Right lung (tissue), 5 donors: ENCODE data around the gene HIVEP3. TPM values are rescaled to one million over a fixed set of nuclear protein-coding genes. Genes with fewer than 3 reads are reported as not detected.
"Not testable (repeated sequence)": the region's sequence is repeated elsewhere in the genome, so short reads cannot be mapped to it uniquely, and the experiment has no call there.

ENCODE experiments used
- DNase-seq, 2 donors: peaks; one replicate each; pipeline ENCODE4 v3.0.0-alpha.2; 2013
- polyA plus RNA-seq, 5 donors: library from polyadenylated mRNA; unstranded; fragments of 120-200 nt; gene quantifications; one replicate each; pipeline versions ENCODE4 v1.2.1 to v1.2.3, GENCODE V29; 2013; ENCODE audit warnings: inconsistent platforms in 1 of 5, low replicate concordance in 1 of 5; ENCODE audit not compliant: insufficient read length in 5 of 5, insufficient read depth in 1 of 5

Gene HIVEP3
- polyA plus RNA-seq, 5 donors, result 6.3 to 7.6 (median 6.7) TPM

DNA sequence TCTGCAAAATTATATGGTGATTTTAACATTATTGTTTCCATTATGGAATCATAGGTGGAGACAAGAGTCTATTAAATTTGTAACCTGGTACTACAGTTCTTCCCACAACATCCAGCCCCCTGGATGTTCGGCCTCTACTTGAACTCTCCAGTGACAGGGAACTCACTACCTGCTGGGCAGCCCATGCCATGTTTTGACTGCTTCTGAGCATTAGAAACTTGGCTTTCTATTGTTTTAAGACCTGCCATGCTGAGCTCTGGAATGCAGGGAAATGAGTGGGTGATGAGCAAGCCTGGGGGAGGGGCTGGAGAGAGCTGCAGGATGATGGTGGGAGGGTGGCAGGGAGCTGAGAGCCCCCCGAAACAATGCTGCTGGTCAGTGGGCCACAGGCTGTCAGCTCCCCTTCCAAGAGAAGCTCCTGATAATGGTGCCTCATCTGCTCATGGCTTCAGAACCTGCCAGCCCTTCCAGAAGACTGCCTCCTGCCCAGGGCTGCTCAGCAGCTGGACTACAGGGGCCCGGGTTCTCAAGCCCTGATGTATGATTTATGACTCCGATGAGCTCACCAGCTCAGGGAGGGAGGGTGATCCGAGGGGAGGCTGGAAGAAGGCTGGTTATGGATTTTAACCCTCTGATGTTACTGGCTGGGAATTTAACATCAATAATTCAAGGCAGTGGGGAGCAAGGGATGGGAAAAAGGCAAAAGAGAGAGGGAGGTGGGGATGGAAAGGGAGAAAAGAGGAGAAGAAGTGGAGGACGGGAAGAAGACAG, 205.0 kb downstream of the HIVEP3 start:
- no peak for DNase-seq

GRCh38 chr1:41713141-41713540, 205.6 kb downstream of the HIVEP3 start:
- DNase-seq, result no peak

DNA sequence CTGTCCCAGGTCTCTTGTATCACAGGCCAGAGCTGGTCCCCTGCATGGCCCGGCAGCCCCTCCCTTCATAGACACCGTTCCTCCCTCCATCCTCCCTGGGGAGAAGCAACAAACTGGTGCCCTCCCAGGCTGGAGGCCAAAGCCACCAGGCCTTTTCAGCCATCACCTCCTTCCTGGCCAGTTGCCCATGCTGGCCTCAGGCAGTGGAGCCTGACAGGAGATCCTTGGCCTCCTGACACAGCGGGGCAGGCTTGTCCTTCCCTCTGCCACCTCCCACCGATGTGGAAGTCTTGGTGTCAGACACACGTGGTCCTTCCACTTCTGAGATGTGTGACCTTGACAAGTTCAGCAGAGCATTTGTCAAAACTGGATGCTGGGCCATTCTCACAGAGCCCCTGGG, 206.0 kb downstream of the HIVEP3 start:
- DNase-seq, result no peak

- DNase-seq, result no peak
Measured at GRCh38 chr1:41712081-41712480, 206.6 kb downstream of the HIVEP3 start.

GRCh38 chr1:41711581-41711980, 207.1 kb downstream of the HIVEP3 start:
- DNase-seq, result no peak

DNA sequence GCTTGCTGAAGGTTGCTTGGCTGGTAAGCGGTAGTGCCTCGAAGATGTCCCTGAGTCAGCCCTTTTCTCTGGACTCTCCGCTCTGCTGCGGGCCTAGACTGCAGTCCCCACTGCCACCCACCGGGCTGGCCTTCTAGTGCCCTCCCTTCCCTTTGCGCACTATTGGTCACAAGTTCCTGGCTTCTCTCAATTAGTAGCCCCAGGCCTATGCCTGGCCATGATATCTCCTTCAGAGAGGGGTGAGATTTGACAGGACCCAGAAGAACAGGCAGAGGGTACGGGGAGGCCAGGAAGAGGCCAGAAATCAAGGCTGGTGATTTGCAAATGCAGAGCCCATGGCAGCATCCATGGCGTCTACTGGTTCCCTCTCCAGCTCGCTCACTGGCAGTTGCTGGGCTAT, 207.7 kb downstream of the HIVEP3 start:
- no peak for DNase-seq

DNA sequence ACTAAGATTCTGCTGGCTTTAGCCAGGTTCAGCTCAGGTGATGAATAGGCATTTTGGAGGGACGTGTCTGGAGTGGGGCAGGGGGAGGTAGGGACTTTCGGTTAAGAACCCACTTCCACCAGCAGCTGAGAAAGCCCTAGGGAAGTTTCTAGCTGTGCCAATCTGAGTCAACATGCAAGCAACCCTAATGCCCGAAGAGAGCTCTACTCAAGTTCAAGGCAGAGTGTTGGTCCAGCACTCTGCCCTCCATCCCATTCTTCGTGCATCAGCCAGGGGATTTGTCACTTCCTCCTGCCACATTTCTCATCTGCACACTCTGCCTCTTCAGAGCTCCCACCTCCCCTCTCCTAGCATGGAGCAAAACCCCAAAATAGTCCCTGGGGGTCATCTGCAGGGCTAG, 208.8 kb downstream of the HIVEP3 start:
- DNase-seq, result no peak

- no peak for DNase-seq
Measured at GRCh38 chr1:41709331-41709730, 209.4 kb downstream of the HIVEP3 start.

DNA sequence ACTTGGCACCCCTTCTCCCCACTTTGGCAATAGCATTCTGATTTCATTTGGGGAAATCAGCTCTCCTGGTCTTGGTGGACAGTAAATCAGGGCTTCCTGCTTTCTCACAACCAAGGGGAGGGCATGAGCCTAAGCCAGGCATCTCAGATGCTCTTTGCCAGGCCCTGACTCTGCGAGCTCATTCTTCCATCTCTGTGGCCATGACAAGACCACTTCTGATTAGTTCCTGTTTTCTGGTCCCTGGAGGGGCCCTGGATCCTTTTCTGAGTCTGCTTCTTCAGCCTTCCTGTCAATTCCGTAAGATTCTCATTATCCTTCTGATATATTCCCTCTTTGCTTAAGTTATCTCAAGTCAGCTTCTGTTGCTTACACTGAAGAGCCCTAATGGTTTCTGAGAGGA, 210.4 kb downstream of the HIVEP3 start:
- no peak for DNase-seq

GRCh38 chr1:41707793-41708192, 210.9 kb downstream of the HIVEP3 start:
- no peak for DNase-seq

GRCh38 chr1:41705798-41706197, 212.9 kb downstream of the HIVEP3 start:
- no peak for DNase-seq

- DNase-seq, result no peak
Measured at GRCh38 chr1:41704196-41704595, 214.5 kb downstream of the HIVEP3 start.

DNA sequence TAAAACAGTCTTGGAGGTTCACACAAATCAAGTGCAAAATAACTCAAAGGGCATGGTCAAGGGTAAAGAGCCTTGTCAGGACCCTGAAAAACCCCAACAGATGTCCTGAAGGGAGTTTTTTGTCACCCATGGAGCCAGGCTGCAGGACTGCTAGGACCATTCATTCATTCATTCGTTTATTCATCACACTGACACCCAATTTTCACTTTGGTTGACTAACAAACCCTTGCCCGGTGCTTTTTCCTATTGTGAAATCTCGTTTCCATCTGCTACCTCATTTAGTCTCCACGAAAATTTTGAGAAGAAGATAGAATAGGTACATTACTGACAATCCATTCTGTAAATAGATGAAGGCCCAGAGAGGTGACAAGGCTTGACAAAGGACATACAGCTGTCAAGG, 216.0 kb downstream of the HIVEP3 start:
- no peak for DNase-seq

DNA sequence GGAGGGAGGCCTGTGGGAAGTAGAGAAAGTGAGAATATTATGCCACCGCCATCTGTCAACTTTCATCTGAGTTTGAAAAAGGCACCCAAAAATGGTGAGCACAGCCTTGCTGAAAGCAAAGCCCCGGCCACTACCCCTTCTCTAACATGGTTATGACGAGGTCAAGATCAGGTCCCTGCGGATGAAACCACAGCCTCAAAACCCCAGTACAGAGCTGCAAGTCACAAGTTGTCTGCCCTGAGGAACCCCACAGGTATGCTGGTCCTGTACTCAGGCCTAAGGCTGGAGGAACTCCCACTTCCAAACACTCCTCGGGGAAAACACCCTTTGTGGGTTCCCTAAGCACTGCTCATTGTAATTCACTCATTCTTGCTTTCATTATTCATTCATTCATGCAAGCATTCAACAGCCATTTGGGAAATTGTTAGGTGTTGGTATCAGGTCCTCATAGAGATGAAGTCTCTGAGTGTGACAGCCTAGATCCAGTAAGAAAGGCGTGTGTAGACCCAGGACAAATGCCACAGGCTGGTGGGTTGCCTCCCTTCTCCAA, 217.7 kb downstream of the HIVEP3 start:
- DNase-seq, result no peak

DNA sequence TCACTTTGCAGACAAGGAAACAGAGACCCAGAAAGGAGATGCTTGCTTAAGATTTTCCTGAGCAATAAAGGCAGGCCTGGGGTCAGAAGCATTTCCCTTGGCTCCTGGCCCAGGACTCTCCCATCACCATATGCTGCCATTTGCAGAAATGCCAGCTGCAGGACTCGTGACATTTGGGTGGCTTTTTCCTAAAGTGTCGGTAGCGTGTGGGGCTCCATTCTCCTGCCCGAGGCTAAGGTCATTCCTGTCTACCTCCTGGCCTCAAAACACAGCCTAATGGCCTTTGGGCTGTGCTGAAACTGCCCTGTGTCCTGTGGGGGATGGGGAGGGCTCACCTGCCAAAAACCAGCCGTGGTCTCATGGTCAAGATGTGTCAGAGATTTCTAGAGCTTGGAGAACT, 218.1 kb downstream of the HIVEP3 start:
- no peak for DNase-seq

- DNase-seq, result no peak
Measured at GRCh38 chr1:41699861-41700248, 218.9 kb downstream of the HIVEP3 start.

- no peak for DNase-seq
Measured at GRCh38 chr1:41698916-41699860, 219.5 kb downstream of the HIVEP3 start.

DNA sequence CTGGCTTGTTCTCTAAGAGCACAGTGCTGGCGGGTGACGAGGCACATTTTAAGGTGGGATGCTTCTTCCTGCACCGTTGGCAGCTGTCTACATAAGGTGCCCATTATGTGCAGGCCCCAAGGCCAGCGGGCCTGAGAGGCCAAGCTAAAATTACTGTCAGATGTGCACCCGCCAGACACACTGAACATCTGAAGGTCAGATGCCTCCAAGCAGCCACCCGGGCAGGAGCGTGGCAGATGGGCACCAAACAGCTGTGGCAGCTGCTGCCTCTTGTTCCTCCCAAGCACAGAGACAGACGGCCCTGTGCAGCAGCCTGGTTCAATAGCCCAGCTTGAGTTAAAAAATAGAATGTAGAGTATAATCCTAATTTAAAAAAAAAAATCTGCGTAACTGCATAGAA, 222.3 kb downstream of the HIVEP3 start:
- no peak for DNase-seq

GRCh38 chr1:41695118-41695745, 223.5 kb downstream of the HIVEP3 start:
- no peak for DNase-seq

DNA sequence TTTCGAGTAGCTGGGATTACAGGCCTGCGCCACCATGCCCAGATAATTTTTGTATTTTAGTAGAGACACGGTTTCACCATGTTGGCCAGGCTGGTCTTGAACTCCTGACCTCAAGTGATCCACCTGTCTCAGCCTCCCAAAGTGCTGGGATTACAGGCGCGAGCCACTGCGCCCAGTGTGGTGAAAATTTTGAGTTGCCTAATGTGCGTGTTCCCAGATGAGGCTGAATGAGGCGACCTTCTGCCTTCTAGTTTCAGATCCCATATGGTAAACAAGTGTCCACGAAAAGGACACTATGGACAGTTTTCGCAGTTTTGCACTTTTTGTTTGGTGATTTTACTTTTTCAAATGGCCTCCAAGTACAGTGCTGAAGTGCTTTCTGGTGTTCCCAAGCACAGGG, 226.8 kb downstream of the HIVEP3 start:
- not testable (repeated sequence) for DNase-seq

DNA sequence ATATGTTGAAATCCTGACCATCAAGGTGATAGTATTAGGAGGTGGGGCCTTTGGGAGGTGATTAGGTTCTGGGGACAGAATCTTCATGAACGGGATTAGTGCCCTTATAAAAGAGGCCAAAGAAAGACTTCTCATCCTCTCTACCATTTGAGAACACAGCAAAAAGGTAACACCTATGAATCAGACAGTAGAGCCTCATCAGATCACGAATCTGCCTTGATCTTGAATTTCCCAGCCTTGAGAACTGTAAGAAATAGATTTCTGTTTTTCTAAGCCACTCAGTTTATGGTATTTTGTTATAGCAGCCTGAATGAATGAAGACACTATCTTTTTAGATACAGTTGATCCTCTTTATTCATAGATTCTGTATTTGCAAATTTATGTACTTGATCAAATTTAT, 227.3 kb downstream of the HIVEP3 start:
- DNase-seq, result no peak

GRCh38 chr1:41690331-41690730, 228.4 kb downstream of the HIVEP3 start:
- DNase-seq, result no peak
